NT2/D1 (cell line): ENCODE results near the gene C6orf15.

ENCODE experiments used
- SUZ12 ChIP-seq: IDR thresholded peaks from 2 replicates; pipeline ENCODE4 v1.6.1; 2011; ENCODE audit not compliant: insufficient read length, insufficient read depth; ENCODE audit errors: extremely low read depth
- YY1 ChIP-seq: IDR thresholded peaks from 2 replicates; pipeline ENCODE4 v1.6.1; 2011; ENCODE audit not compliant: insufficient read length, insufficient read depth
- ZNF274 ChIP-seq: IDR thresholded peaks from 2 replicates; pipeline ENCODE4 v1.6.1; 2011; ENCODE audit warnings: mild to moderate bottlenecking, low read depth, low read length

GRCh38 chr6:31118178-31118577 lies 5.8 kb upstream of the C6orf15 start:
- TF ChIP-seq ZNF274 (no peak), YY1 (no peak), SUZ12 (no peak)
